Stimulated activated naive CD8-positive, alpha-beta T cell treated with anti-CD3 and anti-CD28 coated beads, Interleukin-15, Interleukin-2, amounts not matched to agents 100 U/mL and 50 U/mL, for 24 hours (primary cell): ENCODE measurements around the gene GDF2.

Experiments used
- ATAC-seq: fragments of 150-1000 bp; cut with Tn5 transposase; one replicate; pipeline ENCODE4 v1.10.0; 2021
- DNase-seq: peaks from one replicate; pipeline ENCODE4 v3.0.0; 2021

The GDF2 gene

DNA sequence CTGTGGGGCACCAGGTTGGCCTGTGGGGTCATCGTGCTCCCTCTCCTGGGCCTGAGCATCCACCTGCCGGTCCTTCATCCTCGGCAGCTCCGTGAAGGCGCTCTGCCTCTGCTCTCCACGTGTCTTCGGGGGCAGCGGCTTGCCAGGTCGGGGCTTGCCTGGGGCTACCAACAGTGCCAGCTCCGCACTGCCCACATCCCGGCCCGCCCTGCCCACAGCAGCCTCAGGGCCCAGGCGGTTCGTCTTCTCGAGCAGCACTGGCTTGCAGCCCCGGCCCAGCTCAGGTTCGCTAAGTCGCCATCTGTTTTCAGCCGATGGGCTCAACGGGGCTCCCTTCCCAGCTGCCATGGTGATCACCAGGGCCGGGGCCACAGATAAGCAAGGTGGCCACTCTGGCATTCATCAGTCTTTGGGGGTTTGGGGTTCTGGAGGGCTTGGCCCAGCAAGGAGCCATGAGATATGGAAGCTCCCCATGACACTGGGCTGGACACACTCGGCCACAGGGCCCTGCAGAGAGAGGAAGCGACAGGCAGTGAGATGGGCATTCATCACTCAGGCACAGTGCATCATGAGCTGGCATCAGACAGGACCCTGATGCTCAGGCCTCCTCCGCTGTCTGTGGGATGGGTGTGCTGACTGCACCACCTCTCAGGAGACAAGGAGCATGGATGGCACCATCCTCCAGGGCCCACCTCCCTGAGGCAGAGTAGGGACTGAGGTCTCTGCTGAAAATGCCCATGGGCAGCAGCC is 46.4 kb downstream of the GDF2 start:
- no peak for ATAC-seq
- no peak for DNase-seq

DNA sequence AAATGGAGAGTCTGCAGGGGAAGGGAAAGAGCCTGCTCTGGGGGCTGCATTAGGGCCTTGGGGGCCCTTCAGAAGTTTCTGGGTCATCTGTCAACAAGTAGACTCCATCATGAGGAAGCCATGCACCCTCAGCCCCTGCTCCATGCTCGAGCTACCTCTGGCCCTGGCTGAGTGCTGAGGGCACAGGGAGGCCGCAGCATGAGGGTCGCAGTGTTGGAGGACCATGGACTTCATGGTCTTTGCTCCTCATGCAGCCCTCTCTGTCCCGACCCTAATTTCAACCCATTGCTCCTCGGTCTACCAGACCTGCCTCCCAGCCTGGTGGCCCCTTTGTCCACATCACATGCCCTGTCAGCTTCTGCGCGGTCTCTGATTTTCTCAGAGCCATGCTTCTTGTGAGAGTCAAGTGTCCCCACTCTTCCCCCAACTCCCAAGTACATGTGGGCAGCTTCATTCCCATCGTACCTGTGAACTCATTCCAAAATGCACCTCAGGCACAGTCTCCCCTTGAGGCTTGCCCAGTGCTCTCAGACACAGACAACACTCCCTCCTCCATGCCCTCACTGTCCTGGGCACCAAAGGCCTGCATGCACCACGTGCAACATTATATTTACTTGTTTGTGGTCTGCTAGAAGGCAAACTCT is 47.1 kb downstream of the GDF2 start:
- ATAC-seq (no peak), DNase-seq (no peak)

DNA sequence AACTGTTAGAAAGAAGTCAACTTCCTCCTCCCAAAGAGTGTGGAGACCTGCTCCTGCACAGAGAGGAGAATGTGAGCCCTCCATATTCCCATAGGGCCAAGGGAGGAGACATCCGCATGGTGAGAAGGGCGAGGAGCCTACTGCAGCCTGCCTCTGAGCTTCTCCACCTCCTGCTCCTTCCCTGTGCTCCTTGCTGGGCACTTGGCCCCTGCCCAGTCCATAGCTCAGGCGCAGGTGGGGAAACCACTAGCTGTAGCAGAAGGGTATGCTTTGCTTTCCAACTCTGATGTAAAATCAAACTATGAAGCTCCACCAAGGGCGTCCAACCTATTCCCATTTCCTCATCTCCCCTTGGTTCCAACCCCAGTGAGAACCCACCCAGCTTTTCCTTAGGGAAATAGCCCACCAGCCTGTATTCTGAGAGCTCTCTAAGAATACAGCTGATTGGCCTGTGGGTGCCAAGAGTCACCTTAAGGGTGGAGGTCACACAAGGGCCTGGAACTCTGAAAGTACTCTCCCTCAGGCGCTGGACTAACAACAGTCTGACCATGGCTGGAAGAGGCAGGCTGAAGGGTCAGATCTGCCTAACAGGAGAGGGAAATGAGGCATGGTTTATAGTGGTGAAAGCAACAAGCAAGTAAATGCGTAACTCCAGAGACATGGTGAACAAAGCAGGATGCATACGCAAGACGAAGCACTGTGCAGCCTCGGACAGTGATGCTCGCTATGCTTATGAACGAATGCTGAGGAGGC is 47.9 kb downstream of the GDF2 start:
- no peak for ATAC-seq
- DNase-seq: no peak

DNA sequence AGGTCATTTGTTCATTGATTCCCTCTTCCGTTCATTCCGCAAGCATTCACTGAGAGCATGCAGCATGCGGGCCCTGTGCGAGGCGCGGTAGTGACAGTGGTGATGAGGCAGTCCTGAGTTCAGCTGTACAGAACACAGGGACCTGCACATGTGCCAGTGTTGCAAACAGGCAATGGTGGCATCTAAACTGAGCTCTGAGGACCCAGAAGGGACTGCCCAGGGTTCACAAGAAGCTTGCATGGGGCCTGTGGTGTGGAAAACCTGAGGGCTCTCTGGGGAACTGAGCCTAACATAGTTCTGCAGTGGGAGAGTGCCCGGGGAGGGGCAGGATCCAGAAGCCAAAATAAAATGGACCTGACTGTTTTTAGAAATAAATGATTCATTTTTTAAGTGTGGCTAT is 48.6 kb downstream of the GDF2 start:
- no peak for DNase-seq
- no peak for ATAC-seq

DNA sequence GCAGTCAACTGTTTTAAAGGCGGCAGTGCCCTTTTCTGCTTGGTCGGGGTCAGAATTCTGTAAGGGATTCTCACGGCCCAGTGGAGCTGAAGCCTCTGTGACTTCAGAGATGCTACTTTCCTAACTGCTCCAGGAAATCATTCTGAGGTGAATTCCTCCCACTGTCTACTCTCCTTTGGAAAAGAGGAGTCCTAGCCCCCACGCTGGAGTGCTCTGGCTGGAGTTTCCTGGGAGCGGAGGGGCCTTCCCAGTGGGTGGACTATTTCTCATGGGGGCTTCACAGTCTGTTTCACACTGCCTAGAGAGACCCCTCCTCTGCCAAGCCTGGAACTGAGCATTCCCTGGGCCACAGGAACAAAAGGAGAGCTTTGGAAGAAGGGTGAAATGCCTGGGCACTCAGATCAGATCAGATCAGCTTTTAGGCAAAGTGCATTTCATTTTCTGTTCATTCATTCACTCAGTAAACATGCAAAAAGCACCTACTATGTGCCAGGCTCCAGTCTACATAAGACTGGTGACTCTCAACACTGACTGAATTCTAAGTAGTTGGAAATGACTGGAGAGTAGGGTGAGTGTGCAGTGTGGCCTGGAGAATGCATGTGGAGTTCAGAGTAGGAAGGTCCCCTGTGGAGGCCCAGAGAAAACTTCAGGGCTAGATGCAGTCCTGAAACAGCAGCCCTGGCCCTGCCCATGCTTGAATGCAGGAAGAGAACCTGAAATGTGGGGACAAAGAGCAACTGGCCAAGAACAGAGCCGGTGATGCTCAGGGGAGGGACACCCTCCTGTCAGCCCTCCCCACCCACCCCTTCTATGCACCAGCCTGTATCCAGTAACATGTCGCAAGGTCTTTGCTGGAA is 49.6 kb downstream of the GDF2 start:
- no peak for DNase-seq
- ATAC-seq: no peak

DNA sequence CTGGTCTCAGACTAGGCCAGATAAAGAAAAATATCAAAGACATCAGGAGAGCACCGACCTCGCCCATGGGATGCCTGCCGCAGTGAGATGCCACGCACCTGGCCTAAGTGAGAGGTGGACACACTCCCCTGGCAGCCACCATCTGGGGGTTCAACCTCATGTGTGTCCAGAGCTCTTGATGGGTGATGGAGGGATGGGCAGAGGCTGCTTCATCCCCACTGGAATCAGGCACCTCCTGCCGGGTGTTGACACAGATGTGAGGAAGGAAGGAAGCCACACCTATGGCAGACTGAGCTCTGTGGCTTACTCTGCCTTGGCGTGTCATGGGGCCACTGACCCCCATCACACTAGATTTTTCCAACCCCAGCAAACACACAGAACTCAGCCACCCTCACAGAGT is 50.5 kb downstream of the GDF2 start:
- DNase-seq (no peak), ATAC-seq (no peak)

DNA sequence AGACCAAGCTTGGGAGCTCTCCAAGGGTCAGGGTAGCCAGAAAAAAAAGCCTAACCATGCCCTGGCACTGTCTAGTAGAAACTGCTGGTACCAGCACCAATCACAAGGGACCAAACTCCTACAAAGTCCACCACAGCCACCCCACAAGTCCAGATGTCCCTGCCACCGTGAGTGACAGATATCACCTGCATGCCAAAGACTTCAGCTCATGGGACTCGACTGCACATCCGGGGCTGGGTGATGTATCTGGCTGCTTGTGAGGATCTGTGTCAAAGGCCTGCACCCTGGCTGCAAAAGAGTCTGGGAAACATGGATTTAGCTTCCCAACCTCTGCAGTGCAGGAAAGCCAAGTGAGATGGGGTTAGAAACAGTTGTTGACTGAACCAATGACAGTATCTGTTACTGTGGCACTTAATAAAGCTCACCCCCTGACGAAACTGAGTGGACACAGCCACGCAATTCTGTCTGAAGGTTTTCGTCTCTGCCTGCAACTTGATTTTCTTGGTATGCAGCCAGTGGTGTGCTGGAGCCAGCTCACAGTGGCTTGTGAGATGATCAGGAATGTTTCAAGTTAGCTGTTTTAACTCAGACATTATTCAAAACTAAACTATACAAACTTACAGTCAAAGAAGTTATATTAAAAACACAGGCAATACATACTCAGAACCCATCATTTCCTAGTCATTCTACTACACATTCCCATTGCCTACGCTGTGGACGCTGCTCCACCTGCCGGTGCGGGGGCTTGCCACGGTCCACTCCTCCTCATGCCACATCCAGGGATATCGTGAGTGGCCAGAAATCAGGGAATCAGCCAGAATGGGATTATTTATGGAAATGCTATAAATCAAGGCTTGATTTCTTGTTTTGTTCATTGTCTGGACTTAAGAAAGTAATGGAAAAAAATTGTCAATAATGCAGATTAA is 52.6 kb downstream of the GDF2 start:
- DNase-seq (no peak), ATAC-seq (no peak)

DNA sequence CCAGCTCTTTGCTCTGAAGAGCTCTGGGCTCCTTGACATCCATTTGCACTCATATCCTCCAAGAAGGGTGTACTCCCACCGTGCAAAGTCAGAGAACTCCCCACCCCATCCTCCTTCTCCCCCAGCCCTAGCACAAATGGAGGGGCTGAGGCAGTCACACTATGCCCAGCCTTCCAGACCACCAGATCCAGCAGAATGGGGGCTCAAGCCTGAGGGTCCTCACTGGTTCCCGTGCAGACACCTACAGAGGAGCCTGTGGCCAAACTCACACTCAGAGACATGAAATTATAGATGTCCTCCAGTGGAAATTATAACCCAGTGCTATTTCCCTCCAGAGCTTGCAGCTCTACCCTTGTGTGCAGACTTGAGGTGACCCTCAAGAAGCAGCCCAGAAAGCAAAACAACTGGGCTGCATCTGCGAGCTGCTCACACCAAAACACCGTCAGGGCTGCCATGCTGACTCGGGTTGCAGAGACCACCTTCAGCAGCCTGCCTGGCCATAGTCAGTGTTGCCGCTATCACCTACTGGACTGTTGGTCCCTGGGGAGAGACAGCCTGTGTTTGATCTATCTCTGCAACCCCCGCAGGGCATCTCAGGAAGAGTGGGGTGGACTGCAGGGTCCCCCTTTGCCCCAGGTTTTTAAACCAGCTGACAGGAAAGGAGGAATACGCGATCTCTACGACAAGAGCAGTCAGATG is 54.4 kb downstream of the GDF2 start:
- ATAC-seq (no peak), DNase-seq (no peak)
